ENCODE measurements around the gene RGS12.

DNA sequence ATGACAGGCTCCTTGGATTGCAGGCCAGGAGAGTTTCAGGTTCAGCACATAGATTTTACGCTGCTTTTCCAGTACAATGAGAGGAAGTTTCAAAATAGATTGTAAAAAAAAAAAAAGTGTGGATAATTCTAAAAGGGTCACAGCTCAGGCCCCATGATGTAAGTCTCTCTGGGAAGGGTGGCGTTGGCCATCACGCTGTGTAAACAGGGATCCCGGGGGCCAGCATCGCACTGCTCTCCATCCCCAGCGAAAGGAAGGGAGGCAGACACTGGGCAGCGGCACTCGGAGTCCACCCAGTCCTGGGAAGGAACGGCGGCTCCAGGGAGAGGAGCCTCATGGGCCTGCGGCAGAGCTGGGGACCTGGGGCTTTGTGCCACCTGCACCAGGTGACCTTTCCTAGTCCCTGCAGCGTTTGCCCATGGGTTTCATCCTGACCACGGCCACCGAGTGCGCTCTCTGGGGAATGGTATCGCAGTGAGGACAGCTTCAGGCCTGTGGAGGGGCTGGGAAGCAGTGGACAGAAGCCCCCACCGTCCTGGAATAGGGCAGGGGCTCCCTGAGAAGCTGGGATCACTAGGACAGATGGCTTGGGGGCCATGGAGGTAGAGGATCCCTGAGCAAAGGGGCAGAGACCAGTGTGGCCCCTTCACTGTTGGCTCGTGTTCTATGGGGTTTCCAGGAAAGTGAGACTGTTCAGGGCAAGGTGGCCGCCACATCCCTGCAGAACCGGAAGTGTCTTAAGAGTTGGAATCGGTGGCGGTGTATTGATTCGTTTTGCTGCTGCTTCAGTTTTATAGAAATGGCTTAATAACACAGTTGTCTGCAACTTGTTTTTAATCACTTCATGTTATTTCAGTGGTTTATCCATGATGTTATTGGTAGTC is 38.9 kb downstream of the RGS12 start:
- TF ChIP-seq EZH2 (IDR thresholded peaks at IDR 0.05; ENCODE audit: insufficient read depth, poor library complexity, severe bottlenecking), result no peak
- TF ChIP-seq EZH2phosphoT487 (IDR thresholded peaks at IDR 0.05; ENCODE audit: insufficient read depth, low read depth), result no peak

Data from GM23248 (cell line).